Measurements from ENCODE around the gene PPARG.

The PPARG gene

DNA sequence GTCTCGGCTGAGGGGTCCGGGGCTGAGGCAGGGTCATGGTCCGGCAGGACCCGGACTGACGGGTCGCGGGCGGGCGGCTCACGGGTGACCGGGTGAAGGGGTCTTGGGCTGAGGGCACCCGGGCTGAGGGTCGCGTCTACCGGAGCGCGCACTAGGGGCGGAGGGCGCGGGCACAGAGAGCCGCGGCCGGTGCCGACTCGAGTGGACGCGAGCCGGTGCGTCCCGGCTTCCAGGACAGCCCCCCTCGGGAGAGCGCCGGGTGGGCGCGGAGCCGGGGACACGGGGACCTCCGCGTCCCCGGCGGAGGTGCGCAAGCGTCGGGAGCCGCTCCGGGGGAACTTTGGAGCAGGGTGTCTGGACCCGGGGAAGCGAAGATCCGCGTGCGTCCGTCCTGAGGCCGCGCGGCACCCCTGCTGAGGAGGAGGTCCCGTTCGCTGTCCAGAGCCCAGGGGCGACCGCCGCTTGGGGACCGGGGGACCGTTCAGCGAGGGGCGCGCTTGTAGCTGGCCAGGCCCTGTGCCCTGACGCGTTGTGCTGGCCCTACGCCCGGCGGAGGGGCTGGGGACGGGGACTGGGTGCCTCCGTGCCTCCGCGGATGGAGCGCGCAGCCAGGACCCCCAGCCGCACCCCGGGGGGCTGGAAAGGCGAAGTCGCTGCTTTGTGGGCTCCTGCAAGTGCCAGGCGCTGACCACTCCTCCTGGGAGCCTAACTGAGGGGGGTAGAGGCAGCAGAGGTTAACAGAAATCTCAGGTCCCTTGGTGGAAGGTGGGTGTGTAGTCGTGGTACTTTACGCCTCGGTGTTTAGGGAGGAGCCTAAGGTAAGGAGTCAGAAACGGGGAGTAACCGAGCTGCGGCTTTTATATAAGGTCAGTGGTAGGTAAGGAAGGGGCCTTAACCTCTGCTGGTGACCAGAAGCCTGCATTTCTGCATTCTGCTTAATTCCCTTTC lies at the start of gene PPARG:
TSS of gene PPARG (plus strand) at position 889 of the 948 bp plus-strand sequence. CDS start 90,642 bp downstream, outside the sequence.
- peak within 1 kb of the TSS; percentile 60 for H3K4me3 ChIP-seq (ENCODE audit: low read depth, low read length)

DNA sequence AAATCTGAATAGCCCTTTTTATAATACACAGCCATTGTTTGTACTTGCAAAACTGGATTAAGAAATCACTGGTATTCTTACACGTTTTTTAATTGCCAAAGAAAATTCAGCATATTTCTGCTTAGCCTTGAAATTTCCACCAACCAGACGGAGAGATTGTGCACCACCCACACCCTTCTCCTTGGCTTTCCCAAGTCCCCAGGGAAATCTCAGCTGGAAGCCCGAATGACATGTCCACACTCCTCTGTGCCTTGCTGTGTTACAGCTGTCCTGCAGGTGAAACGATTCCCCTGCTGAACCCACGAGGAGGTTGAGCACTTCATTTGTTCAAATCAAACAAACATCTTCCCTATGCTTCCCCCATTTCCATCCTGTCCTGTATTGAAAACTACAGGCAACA lies 49.6 kb upstream of the PPARG start:
- H3K27me3 ChIP-seq (ENCODE audit: insufficient read depth, low read depth, severe bottlenecking): no peaks in the 10 kb centered on the region
- DNase-seq: no peak
- no peak overlapping the region for H3K27ac ChIP-seq
- TF ChIP-seq, protein P1, sequence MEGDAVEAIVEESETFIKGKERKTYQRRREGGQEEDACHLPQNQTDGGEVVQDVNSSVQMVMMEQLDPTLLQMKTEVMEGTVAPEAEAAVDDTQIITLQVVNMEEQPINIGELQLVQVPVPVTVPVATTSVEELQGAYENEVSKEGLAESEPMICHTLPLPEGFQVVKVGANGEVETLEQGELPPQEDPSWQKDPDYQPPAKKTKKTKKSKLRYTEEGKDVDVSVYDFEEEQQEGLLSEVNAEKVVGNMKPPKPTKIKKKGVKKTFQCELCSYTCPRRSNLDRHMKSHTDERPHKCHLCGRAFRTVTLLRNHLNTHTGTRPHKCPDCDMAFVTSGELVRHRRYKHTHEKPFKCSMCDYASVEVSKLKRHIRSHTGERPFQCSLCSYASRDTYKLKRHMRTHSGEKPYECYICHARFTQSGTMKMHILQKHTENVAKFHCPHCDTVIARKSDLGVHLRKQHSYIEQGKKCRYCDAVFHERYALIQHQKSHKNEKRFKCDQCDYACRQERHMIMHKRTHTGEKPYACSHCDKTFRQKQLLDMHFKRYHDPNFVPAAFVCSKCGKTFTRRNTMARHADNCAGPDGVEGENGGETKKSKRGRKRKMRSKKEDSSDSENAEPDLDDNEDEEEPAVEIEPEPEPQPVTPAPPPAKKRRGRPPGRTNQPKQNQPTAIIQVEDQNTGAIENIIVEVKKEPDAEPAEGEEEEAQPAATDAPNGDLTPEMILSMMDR (IDR thresholded peaks at IDR 0.05; ENCODE audit: low read depth, low read length): no peak
- no peak overlapping the region for H3K4me3 ChIP-seq (ENCODE audit: low read depth, low read length)
- no peaks in the 10 kb centered on the region for H3K9me3 ChIP-seq (ENCODE audit: severe bottlenecking)
- H3K36me3 ChIP-seq: no peaks in the 10 kb centered on the region

More for the DNA sequence above, at the start of gene PPARG:
- Histone ChIP-seq H3K27me3 (ENCODE audit: insufficient read depth, low read depth, severe bottlenecking) (no peaks in the 10 kb centered on the region), H3K9me3 (ENCODE audit: severe bottlenecking) (no peaks in the 10 kb centered on the region), H3K27ac (no peak within 1 kb of the TSS), H3K36me3 (no peaks in the 10 kb centered on the region)
- DNase-seq: peak; percentile 25
- TF ChIP-seq, protein P1 (IDR thresholded peaks at IDR 0.05; ENCODE audit: low read depth, low read length): no peak

DNA sequence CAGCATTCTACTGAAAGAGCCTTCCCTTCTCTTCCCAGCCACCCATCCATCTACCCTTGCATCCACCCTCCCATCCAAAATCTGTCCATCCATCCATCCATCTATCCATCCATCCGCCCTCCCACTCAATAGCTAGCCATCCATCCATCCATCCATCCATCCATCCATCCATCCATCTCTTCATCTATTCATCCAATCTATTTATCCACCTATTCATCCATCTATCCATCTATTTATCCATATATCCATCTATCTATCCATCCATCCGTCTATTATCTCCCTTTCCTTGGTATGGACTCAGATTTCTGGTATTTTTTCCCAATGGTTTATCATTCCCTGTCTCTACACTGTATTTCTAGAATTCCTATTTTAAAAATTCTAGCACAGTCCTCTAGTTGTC lies 46.1 kb upstream of the PPARG start:
- TF ChIP-seq, protein P1 (IDR thresholded peaks at IDR 0.05; ENCODE audit: low read depth, low read length): no peak
- no peak for DNase-seq

DNA sequence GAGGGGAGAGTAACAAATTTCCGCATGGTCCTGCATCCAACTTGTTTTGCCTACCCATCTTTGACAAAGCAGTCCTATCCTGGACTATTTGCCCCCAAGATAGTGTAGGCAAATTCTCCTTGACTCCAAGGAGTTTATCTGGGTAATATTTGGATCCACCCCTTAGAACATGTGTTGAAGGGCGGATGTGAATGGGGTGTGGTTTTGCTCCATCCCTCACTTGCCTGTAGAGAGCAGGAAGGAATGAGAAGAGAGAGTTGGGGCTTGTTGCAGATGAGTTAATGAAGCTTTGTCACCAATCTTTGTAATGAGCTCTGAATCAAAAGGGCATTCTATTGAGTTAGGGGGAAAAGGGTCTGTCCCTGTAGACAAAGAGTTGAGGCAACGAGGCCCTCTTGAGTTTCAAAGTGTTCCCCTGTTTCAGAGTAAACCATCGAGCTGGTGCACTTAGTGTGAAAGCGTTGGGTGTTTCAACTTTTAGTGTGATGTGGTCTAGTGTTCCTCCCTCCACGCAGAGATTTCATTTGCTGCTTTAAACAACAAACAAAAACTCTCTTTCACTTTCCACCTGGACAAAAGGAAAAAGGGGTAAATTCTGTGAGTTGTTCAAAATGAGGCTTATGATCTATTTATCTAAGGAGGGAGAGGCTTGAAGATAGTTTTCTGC lies 42.2 kb upstream of the PPARG start:
- Histone ChIP-seq H3K36me3 (no peaks in the 10 kb centered on the region), H3K4me3 (ENCODE audit: low read depth, low read length) (no peak overlapping the region), H3K9me3 (ENCODE audit: severe bottlenecking) (peaks cover 2% of the 10 kb centered on the region), H3K27me3 (ENCODE audit: insufficient read depth, low read depth, severe bottlenecking) (no peaks in the 10 kb centered on the region), H3K27ac (no peak overlapping the region)
- TF ChIP-seq, protein P1 (IDR thresholded peaks at IDR 0.05; ENCODE audit: low read depth, low read length): no peak
- no peak for DNase-seq

More for the DNA sequence above, 46.1 kb upstream of the PPARG start:
- Histone ChIP-seq H3K27me3 (ENCODE audit: insufficient read depth, low read depth, severe bottlenecking) (no peaks in the 10 kb centered on the region), H3K36me3 (no peaks in the 10 kb centered on the region), H3K27ac (no peak overlapping the region), H3K4me3 (ENCODE audit: low read depth, low read length) (no peak overlapping the region), H3K9me3 (ENCODE audit: severe bottlenecking) (no peaks in the 10 kb centered on the region)

DNA sequence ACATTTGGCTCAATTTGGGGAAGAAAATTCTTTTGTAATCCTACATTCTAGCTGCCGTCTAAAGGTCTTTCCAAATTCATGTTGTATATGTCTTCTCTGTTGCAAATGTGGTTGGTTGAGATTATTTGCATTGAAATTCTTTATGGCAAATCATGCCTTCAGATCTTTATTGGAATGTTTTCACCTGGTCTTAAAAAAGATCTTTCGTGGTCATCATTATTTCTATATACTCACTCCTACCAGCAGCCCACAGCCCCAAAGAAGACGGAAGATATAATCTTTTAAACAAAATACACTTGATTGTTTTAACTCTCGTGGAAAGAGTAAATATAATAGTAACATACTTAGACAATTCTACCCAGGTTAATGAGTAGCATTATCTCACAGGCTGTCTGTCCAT lies 41.5 kb upstream of the PPARG start:
- H3K36me3 ChIP-seq: no peaks in the 10 kb centered on the region
- no peak overlapping the region for H3K27ac ChIP-seq
- TF ChIP-seq, protein P1 (IDR thresholded peaks at IDR 0.05; ENCODE audit: low read depth, low read length): no peak
- no peak overlapping the region for H3K4me3 ChIP-seq (ENCODE audit: low read depth, low read length)
- no peak for DNase-seq
- H3K9me3 ChIP-seq (ENCODE audit: severe bottlenecking): peaks cover 2% of the 10 kb centered on the region
- no peaks in the 10 kb centered on the region for H3K27me3 ChIP-seq (ENCODE audit: insufficient read depth, low read depth, severe bottlenecking)

Data from WERI-Rb-1 (cell line).